ENCODE measurements around the gene FMNL2. TPM values are rescaled to one million over a fixed set of nuclear protein-coding genes. Genes with fewer than 3 reads are reported as not detected.
A peak's percentile ranks its signal among the peaks of the same experiment; 100 is the strongest.

The FMNL2 gene
- total and polyA plus RNA-seq, 2 of the 4 experiments (the other 2 are of a cell fraction) = 10.9 to 11.4 TPM

- no peak overlapping the region for H4K91ac ChIP-seq (ENCODE audit: insufficient read depth, low read depth, low read length)
- DNase-seq (peak; percentile 45), ATAC-seq (ENCODE audit: low read depth) (peak; percentile 42; the same call in 1 of the 2 replicates)
- H3K4ac ChIP-seq (ENCODE audit: low read depth, low read length) = no peak overlapping the region
- no peak overlapping the region for H2BK20ac ChIP-seq (ENCODE audit: low read depth, low read length)
- H3K79me1 ChIP-seq (ENCODE audit: low read depth in 1 of 2, low read length in 2 of 2) = peaks cover 18 to 22% of the 10 kb centered on the region in 2 experiments; a peak in 2 of 4 replicates
- no peak overlapping the region for H3K14ac ChIP-seq (replicated peaks; ENCODE audit: low read depth, low read length)
- no peaks in the 10 kb centered on the region for H3K9me3 ChIP-seq (ENCODE audit: control insufficient read depth, insufficient read depth, low read length)
- dilution Hi-C loops (cut with HindIII; ENCODE audit: low sequenced_read_pairs, unreplicated experiment) (no loop called here), in situ Hi-C loops (cut with MboI; ENCODE audit: low sequenced_read_pairs) (no loop called here), intact Hi-C loops (cut with micrococcal nuclease) (no loop called here)
- BruUV-seq (replicated peaks) = no TSS peak
- no peak overlapping the region for H2BK120ac ChIP-seq (ENCODE audit: low read depth, low read length)
- H2AFZ ChIP-seq (replicated peaks; ENCODE audit: low read length, poor library complexity) = no peak overlapping the region
- POLR2A ChIA-PET (ENCODE audit: unreplicated experiment) = no interaction called here
- no peaks in the 10 kb centered on the region for H3K27me3 ChIP-seq (ENCODE audit: control insufficient read depth, insufficient read depth, low read length)
- H3K36me3 ChIP-seq (ENCODE audit: control insufficient read depth, insufficient read depth, low read length) = no peaks in the 10 kb centered on the region
- H4K20me1 ChIP-seq (ENCODE audit: insufficient read depth, low read length) = no peaks in the 10 kb centered on the region
- H2BK15ac ChIP-seq (ENCODE audit: low read depth, low read length) = no peak overlapping the region
- H3K4me1 ChIP-seq (ENCODE audit: control insufficient read depth, insufficient read depth, low read length) = peaks cover 3% of the 10 kb centered on the region; the same call in 1 of the 2 replicates
- no peak overlapping the region for H3K56ac ChIP-seq (ENCODE audit: extremely low read depth, insufficient read depth, low read length)
- H3K27ac ChIP-seq (ENCODE audit: insufficient read depth, low read length) = no peak overlapping the region
- TF ChIP-seq SMC3 (IDR thresholded peaks at IDR 0.05; ENCODE audit: low read depth, low read length) = no peak
- no peak for TF ChIP-seq FOS (IDR thresholded peaks at IDR 0.05; ENCODE audit: low read depth, low read length)
- no peak for TF ChIP-seq CEBPB (IDR thresholded peaks at IDR 0.05; ENCODE audit: low read depth, low read length)
- no peak for TF ChIP-seq NFE2L2 (IDR thresholded peaks at IDR 0.05; ENCODE audit: low read depth, low read length)
- no peak for TF ChIP-seq BHLHE40 (IDR thresholded peaks at IDR 0.05; ENCODE audit: low read depth, low read length)
- TF ChIP-seq MXI1 (IDR thresholded peaks at IDR 0.05; ENCODE audit: borderline replicate concordance, low read depth, low read length) = no peak
- no peak for TF ChIP-seq POLR2A (IDR thresholded peaks at IDR 0.05; ENCODE audit: low read depth, low read length)
- TF ChIP-seq MAFK (IDR thresholded peaks at IDR 0.05; ENCODE audit: low read depth, low read length) = no peak
- TF ChIP-seq USF2 (IDR thresholded peaks at IDR 0.05; ENCODE audit: low read depth, low read length) = no peak
- no peak for TF ChIP-seq ELK1 (IDR thresholded peaks at IDR 0.05; ENCODE audit: borderline replicate concordance, low read depth, low read length)
- TF ChIP-seq RCOR1 (IDR thresholded peaks at IDR 0.05; ENCODE audit: insufficient replicate concordance, low read length) = no peak
- no peak for TF ChIP-seq RFX5 (IDR thresholded peaks at IDR 0.05; ENCODE audit: low read depth, low read length)
- no peak overlapping the region for H3K4me2 ChIP-seq (ENCODE audit: low read depth, low read length)
- CTCF ChIA-PET = no interaction called here
- WGBS, 2 experiments (ENCODE audit: extremely low coverage in 2 of 2, insufficient read length in 1 of 2) = no CpG with 5 or more reads among the region's 2 CpGs
- H3K4me3 ChIP-seq (ENCODE audit: insufficient read depth, low read depth, low read length) = no peak overlapping the region
- H3K9me1 ChIP-seq (ENCODE audit: insufficient read depth, low read length) = no peaks in the 10 kb centered on the region
- H3K23ac ChIP-seq (ENCODE audit: low read depth, low read length) = no peak overlapping the region
- no peak overlapping the region for H4K5ac ChIP-seq (ENCODE audit: low read depth, low read length)
- no peak overlapping the region for H2AK9ac ChIP-seq (replicated peaks; ENCODE audit: low read depth, low read length, poor library complexity)
- no peak overlapping the region for H2BK5ac ChIP-seq (ENCODE audit: low read depth, low read length, poor library complexity, severe bottlenecking)
- H3K18ac ChIP-seq (ENCODE audit: low read depth, low read length) = no peak overlapping the region
- no peak overlapping the region for H3K9ac ChIP-seq (ENCODE audit: low read depth, low read length)
- no peak overlapping the region for H2AK5ac ChIP-seq (ENCODE audit: low read depth, low read length)
- H4K8ac ChIP-seq (ENCODE audit: low read depth in 2 of 2, low read length in 2 of 2) = no peak overlapping the region
These were observed 61.8 kb downstream of the FMNL2 start for GRCh38 chr2:152396763-152397162.

All from IMR-90 (cell line).